ENCODE measurements around the gene PIGU. TPM values are rescaled to one million over a fixed set of nuclear protein-coding genes. Genes with fewer than 3 reads are reported as not detected.
A peak's percentile ranks its signal among the peaks of the same experiment; 100 is the strongest.

Gene PIGU
- total and polyA plus RNA-seq, 2 of the 13 experiments (the other 11 are each of a cell fraction or from before 2014, with no cell fraction given), result 45.5 to 231 TPM

DNA sequence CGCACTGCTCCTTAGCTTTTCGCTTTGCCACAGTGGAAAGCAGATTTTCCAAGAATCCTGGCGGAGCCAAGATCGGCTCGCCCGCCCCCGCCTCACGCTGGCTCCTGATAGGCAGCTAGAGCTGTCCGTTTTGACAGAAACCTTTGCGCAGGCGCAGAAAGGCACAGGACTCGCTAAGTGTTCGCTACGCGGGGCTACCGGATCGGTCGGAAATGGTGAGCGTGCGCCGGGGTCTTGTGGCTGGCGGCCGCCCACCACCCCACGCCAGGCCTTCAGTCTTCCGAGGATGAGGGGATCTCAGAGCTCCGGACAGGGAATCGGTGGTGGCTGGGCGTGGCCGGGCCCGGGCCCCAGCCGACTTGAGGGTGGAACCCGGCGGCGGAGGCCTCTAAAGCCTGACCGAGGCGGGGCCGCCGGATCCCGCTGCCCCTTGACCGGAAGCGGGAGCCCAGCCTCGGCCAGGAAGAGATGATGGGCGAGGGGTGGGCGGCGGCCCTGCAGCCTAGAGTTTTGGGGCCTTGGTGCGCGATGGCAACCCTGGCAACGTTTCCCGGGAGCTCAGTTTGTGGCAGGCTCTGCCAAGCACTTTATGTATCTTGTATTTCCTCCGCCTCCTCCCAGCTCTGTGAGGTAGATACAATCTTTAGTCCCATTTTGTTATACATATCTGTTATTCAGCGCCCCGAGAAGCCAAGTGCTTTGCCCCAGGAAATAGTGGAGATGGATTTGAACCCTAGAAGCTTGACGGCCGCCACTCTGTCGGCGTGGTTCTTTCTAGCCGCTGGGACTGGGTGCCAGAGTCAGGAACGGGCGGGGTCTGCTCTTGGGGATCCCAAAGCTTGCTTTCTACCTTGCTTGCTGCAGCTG, 160.4 kb downstream of the PIGU start, which contains the start of gene DYNLRB1 (continued):
- TF ChIP-seq REPIN1 (CRISPR knock-in tag; IDR thresholded peaks at IDR 0.05; ENCODE audit: borderline replicate concordance, low read depth) (peak; percentile 81), REL (CRISPR knock-in tag; conservative IDR thresholded peaks at IDR 0.05) (no peak), IRF2 (CRISPR knock-in tag; IDR thresholded peaks at IDR 0.05) (peak; percentile 95)

- in situ Hi-C loops (cut with HindIII; ENCODE audit: extremely low pct_ligation_motif_present, low pct_unique_long_range_greater_than_20kb), result loop anchor here (5.0 kb wide), 1 partner anchor 203 kb away; no protein-coding TSS in a partner anchor
- Histone ChIP-seq H3K4me3 (replicated peaks in 1 of 3; ENCODE audit: insufficient read depth in 1 of 3, low read depth in 2 of 3, low read length in 3 of 3) (peak overlapping the region; percentile 85 to 89 (median 87)), H3K27me3 (ENCODE audit: control insufficient read depth in 1 of 2, insufficient read depth in 2 of 2, low read length in 2 of 2) (no peaks in the 10 kb centered on the region; a peak in 1 of 5 replicates), H3K4me1 (ENCODE audit: insufficient read depth, low read length) (peaks cover 70% of the 10 kb centered on the region), H3K4me2 (ENCODE audit: low read depth, low read length) (peak overlapping the region; percentile 84), H2AFZ (ENCODE audit: low read length) (no peak overlapping the region), H4K20me1 (ENCODE audit: insufficient read depth, low read length) (peaks cover 14% of the 10 kb centered on the region), H3K79me2 (ENCODE audit: insufficient read depth, low read length) (peaks cover 47% of the 10 kb centered on the region), H3K27ac (ENCODE audit: extremely low read length, insufficient read depth, low read length) (peak overlapping the region; percentile 80), H3K36me3 (replicated peaks in 1 of 2; ENCODE audit: control insufficient read depth in 1 of 2, insufficient read depth in 2 of 2, low read length in 2 of 2) (peaks cover 0 to 10% of the 10 kb centered on the region in 2 experiments; a peak in 3 of 5 replicates), H3K9ac (ENCODE audit: insufficient read depth, low read depth, low read length) (peak overlapping the region; percentile 86), H3K9me3 (ENCODE audit: low read length) (no peaks in the 10 kb centered on the region)
- POLR2A ChIA-PET, result interaction anchor here (0.6 to 3.8 kb wide), 39 partner anchors 9 to 361 kb away, joined by 3 to 57 read pairs (median 4); partner anchors contain the start of genes ACSS2, AHCY, ITCH and PIGU
- CTCF ChIA-PET (ENCODE audit: low intra/inter-chr PET ratio, low total read pairs), result no interaction called here
- intact Hi-C loops (cut with micrococcal nuclease; ENCODE audit: unreplicated experiment), result loop anchor here (2.0 kb wide), 1 partner anchor 213 kb away; the partner anchor contains the start of gene AHCY
- FAIRE-seq (peak; percentile 44), DNase-seq (ENCODE audit: low spot score) (peak; percentile 65), ATAC-seq (peak; percentile 62)
- BruUV-seq (replicated peaks), result TSS peak; percentile 70
- WGBS (ENCODE audit: low lambda C conversion rate), result 4% methylated on average over 36 of the region's 36 CpGs
- no peak; the same call in 1 of the 2 replicates for TF ChIP-seq IKZF5 (CRISPR knock-in tag; IDR thresholded peaks at IDR 0.05)
- TF ChIP-seq CSRNP1 (CRISPR knock-in tag; IDR thresholded peaks at IDR 0.05), result no peak
- TF ChIP-seq HIC2 (CRISPR knock-in tag; IDR thresholded peaks at IDR 0.05; ENCODE audit: low read depth), result 0 out of 2 replicates have a peak, but pooled peaks have one; percentile 30
- TF ChIP-seq KLF13 (CRISPR knock-in tag; IDR thresholded peaks at IDR 0.05), result no peak
- TF ChIP-seq RORA (CRISPR knock-in tag; IDR thresholded peaks at IDR 0.05), result no peak
Observed at GRCh38 chr20:34515484-34516246, 161.2 kb downstream of the PIGU start.
